Epidermal melanocyte (primary cell): ENCODE measurements around the gene MYOM3.
A peak's percentile ranks its signal among the peaks of the same experiment; 100 is the strongest.

ENCODE experiments used
- DNase-seq: peaks from one replicate; pipeline ENCODE4 v3.0.0; 2011; ENCODE audit warnings: low spot score; ENCODE audit not compliant: insufficient read length

Gene MYOM3

DNA sequence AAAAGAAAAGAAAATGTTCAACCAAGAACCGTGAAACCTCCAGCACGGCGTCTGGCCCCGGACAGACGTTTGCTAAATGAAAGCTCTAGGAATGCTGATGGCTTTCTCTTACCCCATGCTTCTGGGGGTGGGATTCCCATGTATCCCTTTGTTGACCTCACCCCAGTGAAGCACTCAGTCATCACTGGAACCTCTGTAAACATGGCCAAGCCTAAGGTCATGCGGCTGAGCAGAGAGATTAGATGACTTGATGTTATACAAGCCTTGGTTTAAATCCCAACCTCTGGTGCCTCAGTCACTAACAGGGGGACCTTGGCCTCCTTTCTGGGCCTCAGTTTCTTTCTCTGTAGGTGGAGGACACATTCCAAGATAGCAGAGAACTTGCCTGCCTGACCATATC is 2.8 kb upstream of the MYOM3 start:
- DNase-seq: no peak

DNA sequence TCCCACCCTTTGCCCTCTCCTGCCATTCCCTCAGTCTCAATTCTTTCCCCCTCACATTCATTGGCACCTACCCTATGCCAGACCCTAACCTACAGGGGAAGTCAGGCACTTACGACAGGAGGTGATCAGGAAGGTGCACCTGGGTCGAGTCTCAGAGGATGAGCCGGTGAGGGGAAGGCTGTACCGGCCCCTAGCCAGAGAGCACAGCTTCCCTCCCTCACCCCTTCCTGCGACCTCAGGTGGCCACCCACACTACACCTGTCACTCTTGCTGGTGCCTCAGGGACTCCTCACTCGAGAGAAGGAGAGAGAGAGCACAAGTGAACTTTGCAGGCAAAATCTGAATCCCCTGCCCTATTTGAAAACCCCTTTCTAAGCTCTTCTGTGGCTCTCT is 1.7 kb upstream of the MYOM3 start:
- no peak for DNase-seq

GRCh38 chr1:24111262-24111995 is 506 bp downstream of the MYOM3 start:
- no peak for DNase-seq

DNA sequence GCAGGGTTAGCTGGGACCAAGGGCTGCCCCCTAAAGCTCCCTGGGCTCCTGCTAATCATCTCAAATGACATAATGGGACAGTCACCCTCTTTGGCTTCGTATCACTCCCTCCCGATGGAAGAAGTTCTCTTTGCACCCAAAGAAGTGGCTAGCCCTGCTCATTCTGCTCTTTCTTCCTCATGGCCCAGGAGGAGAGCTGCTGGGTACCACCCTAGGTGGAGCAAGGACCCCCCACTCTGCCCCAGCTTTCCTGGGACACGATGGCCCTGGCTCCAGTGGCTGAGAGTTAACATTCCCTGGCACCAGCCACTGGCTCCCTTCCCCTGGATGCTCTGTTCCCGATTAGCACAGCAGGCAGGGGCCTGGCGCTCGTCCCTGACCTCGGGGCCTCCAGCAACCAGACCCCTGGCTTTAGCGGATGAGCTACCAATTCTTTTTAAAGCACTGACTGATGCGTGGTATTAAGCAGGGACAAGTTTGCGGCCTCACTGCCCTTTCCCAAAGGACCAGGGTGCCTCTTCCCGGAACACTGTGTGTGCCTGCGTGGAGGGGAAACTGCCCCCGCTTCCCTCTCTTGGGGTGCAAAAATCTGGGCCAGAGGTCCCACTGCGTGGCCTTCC is 1.2 kb downstream of the MYOM3 start:
- no peak for DNase-seq

- DNase-seq: no peak
Observed at GRCh38 chr1:24109686-24110475, 2.1 kb downstream of the MYOM3 start.

DNA sequence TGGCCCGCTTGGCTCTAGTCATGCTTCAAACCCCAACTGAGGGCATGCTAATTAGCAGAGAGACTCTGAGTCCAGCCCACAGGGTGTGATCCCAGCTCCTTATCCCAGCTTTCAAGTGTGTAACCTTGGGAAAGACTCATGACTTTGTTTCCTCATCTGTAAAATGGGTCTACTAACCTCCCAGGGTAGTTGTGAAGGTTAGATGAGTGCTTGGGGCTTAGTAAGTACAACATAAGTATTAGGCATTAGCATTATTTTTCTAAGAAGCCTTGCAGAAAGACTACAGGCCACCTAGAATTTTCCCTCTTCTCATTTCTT is 2.8 kb downstream of the MYOM3 start:
- no peak for DNase-seq

DNA sequence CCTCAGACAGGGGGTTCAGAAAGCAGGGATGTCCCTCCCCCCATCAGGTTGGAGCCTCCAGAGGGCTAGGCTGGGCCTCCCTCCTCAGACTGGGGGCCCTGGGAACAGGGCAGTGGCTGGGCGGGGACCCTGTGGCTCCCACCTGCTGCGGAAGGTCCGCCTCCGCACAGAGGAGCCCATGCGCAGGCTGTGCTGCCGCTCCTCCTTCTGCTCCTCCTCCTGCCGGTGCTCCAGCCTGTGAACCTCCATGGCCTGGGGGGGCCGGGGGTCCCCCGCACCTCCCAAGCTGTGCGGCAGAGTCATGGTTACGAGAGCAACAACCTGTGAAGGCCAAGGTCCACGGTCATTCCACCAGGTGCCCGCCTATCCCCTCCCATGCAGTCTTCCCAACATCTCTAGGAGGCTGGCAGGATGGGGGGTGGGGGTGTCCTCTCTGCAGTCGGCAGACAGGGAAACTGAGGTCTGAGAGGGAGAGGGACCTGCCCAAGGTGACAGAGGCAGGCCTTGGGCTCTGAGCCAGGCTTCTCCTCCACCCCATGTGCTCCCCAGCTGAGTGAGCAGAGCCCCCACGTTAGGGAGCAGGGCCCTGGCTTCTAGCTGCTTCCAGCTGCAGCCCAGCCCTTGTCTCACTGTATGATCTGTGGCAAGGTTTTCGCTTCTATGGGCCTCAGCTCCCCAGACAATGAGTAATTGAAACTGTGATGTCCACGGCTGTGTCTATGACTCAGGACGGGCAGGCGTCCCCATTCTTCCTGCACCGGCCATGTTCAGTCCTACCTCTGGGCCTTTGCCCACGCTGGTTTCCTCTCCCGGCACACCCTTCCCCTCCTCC is 3.4 kb downstream of the MYOM3 start:
- DNase-seq: peak; percentile 36

DNA sequence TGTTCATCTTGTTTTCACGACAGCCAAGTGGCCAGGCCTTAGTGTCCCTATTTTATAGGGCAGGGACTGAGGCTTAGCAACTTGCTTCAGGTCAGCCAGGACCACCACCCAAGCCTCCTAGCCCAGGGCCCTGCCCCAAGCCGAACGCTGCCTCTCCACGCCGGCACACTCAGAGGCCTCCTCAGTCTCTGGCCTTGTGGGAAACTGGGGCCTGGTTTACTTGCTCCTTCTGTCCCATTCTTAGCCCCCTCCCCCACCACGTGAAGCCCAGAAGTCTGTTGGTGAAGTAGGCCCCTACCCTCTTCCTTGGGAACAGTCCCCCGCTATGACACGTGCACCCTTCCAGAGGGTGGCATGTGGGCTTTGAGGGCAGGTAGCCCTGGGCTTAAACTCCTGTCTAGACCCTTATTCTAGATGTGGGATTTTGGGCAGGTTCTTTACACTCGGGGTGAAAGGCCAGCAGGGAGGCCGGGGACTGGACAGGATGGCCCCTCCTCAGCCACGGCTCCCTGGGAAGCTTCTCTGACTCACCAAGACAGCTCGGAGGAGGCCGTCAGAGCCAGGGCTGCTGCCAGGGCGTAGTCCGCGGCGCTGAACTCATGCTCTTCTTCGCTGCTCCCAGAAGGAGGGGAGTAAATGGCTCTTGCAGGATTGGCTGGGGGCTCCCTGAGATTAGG is 4.3 kb downstream of the MYOM3 start:
- DNase-seq: no peak

GRCh38 chr1:24105368-24106160 is 6.4 kb downstream of the MYOM3 start:
- no peak for DNase-seq

- no peak for DNase-seq
Observed at GRCh38 chr1:24104854-24105253, 7.1 kb downstream of the MYOM3 start.

GRCh38 chr1:24103879-24104278 is 8.1 kb downstream of the MYOM3 start:
- DNase-seq: no peak

DNA sequence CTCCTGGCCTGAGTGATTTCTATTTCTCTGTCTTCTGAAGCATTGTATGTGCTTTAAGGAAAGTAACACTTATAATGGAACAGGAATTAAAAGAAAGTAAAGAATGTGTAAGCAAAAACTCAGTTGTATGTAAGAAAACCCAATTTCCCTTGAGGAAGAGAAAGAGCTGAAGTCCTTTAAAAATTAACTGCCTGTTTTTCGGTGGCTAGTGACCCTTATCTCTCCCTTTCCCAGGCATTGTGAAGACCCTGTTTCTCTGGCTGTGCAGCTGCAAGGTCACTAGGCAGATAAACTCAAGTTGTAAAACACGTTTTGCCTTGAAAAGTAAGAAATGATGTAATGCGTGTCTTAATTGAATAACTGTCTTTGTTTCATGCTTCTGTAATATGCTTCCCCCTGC is 8.5 kb downstream of the MYOM3 start:
- DNase-seq: no peak

DNA sequence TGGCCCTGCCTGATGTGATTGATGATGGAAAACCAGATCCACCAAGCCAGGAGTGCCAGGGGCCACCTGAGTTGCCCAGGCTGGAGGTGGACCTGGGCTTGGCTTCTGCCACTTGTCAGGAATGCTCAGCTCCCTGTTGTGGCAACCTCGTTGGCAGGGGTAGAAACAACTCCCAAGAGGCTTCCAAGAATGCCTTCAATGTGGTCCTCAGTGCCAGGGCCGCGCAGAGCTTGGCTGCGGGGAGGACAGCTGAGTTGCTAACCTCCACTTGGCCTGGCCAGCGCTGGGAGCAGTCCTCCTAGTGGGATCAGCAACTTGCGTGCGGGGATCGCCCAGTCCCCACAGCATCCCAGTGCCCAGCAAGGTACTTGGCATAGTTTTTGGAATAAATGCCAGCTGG is 9.0 kb downstream of the MYOM3 start:
- DNase-seq: no peak

DNA sequence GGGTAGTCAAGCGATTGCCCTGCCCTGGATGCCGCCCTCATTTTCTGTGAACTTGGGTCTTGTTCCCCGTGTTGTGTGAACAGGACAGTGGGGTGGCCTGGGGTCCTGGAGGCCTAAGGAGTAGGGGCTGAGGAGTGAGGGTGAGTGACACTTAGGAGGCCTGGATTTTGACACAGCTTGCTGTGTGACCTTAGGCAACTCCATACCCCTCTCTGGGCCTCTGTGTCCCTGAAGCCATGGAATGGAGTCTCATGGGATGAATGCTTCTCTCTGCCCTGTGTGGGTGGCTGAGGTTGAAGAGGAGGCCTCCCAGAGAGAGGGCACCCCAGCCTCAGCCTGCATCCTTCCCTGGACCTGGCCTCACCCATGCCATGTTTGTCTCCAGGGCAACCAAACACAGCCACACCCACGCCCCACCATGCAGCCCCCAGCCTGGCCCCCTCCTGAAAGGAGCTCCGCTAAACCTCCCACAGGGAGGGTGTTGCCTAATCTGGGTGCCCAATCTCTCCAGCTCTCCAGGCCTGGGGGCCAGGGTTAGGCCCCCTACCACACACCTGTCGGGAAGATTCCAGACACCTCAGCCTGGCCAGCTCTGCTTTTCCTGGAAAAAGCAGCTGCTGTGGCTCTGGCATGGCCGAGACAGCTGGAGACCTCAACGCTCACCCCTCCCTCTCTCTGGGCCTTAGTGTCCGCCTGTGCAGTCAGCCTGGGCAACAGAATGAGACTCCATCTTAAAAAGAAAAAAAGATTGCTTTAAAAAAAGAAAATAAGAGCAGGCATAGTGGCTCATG is 9.9 kb downstream of the MYOM3 start:
- no peak for DNase-seq

DNA sequence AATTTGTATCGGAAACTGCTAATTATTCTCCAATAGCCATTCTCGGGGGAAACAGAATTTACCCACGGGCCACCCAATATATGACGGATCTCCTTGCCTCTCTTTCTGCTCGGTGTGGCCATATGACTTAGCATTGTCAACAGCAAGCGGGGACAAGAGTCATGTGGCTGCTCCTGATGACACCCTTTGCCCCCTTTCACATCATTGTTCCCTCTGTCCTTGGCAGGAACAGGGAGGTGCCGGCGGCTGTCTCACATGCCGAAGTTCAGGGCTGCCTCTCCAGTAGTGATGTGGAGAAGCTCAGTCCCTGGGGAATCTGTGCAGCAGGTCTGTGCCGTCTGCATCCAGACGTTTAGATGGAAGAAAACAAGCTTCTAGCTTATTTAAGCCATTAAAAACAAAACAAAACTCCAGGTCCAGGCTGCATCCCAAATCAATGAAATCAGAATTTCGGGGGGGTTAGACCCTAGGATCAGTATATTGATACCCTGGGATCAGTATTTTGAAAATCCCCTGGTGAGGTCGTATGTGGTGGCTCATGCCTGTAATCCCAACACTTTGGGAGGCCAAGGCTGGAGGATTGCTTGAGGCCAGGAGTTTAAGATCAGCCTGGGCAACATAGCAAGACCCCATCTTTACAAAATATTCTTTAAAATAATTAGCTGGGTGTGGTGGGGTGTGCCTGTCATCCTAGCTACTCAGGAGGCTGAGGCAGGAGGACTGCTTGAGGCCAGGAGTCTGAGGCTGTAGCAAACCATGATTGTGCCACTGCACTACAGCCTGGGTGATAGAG is 10.8 kb downstream of the MYOM3 start:
- DNase-seq: no peak

DNA sequence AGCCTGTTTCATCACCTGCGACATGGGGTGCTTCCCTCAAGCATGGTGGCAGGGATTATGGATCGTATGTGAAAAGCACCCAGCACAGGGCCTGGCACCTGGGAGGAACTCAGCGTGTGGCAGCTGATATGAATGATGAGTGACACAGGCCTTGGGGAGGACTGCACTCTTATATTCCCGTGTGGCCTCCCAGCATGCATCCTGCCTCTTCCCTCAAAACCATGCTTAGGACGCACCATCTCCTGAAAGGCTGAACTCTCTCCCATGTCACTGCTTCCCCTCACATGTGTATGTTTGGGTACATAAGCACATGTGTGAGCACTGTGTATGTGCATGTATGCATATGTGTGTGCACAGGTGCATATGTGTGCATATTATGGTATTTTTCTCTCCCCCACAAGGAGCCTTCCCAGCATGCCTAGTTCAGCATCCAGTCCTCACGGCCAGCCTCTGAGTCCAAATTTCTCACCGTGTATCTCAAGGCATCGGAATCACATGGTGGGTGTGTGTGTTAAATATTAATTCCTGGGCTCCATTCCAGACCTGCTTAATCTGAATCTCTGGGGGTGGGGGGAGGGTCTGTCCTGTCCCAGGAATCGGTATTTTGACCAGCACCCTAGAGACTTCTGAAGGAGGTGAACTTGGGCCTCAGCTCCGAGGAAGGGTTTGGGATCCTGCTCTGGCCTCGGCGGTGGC is 12.8 kb downstream of the MYOM3 start:
- DNase-seq: no peak

DNA sequence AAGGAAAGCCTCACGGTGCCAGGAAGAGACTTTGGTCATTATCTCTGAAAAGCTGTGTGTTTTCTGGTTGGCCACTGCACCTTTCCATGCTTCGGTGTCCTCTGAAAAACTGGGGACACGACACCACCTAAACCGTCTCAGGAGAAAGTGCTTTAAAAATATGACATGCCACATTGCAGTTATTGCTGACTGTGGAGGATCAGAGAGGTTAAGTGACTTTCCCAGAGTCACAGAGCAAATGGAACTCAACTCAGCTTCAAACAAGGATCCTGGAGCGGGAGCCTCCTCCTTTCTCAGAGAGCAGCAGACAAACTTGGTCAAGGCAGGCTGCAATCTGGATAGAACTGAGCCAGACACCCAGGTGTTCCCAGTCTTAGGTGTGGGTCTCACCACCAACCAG is 13.8 kb downstream of the MYOM3 start:
- DNase-seq: no peak

GRCh38 chr1:24097663-24098062 is 14.3 kb downstream of the MYOM3 start:
- DNase-seq: no peak
